ENCODE measurements around the gene DACH1.

Gene DACH1

GRCh38 chr13:71492346-71492871 is 374.6 kb downstream of the DACH1 start:
- H2BK5ac ChIP-seq (ENCODE audit: low read depth, low read length, poor library complexity): no peak overlapping the region
- H4K91ac ChIP-seq (ENCODE audit: low read depth, low read length): no peak overlapping the region
- H3K9me3 ChIP-seq (ENCODE audit: insufficient read depth, low read depth, low read length): no peaks in the 10 kb centered on the region
- H4K12ac ChIP-seq (ENCODE audit: low read depth, low read length): no peak overlapping the region
- H2BK120ac ChIP-seq (ENCODE audit: insufficient read depth, low read length, poor library complexity): no peak overlapping the region
- H3K4ac ChIP-seq (ENCODE audit: low read depth, low read length): no peak overlapping the region
- no peaks in the 10 kb centered on the region for H3K79me1 ChIP-seq (ENCODE audit: low read length)
- no peak overlapping the region for H2AFZ ChIP-seq (ENCODE audit: insufficient read depth, low read length, poor library complexity)
- H3K79me2 ChIP-seq (ENCODE audit: control insufficient read depth, insufficient read depth, low read length, poor library complexity): no peaks in the 10 kb centered on the region
- no peaks in the 10 kb centered on the region for H3K4me1 ChIP-seq (ENCODE audit: control insufficient read depth in 1 of 2, insufficient read depth in 2 of 2, low read length in 2 of 2)
- H4K8ac ChIP-seq (ENCODE audit: low read depth, low read length): no peak overlapping the region
- H3K27me3 ChIP-seq (ENCODE audit: insufficient read depth, low read length): no peaks in the 10 kb centered on the region
- no peak overlapping the region for H3K4me2 ChIP-seq (ENCODE audit: low read length)
- H3K4me3 ChIP-seq (ENCODE audit: low read depth, low read length): no peak overlapping the region
- no peak overlapping the region for H3K27ac ChIP-seq (ENCODE audit: low read depth, low read length)
- no peak overlapping the region for H3K18ac ChIP-seq (ENCODE audit: low read length)
- no peaks in the 10 kb centered on the region for H3K36me3 ChIP-seq (ENCODE audit: control insufficient read depth in 1 of 2, insufficient read depth in 2 of 2, low read length in 2 of 2)
- H2BK12ac ChIP-seq (ENCODE audit: low read length): no peak overlapping the region
- no peak overlapping the region for H3K23ac ChIP-seq (ENCODE audit: low read length)
- H3K9ac ChIP-seq (ENCODE audit: low read length): no peak overlapping the region
- no peak for DNase-seq
- no peak overlapping the region for H2AK5ac ChIP-seq (ENCODE audit: low read length)
- no peak overlapping the region for H3K14ac ChIP-seq (ENCODE audit: low read length)

- Histone ChIP-seq H3K9ac (ENCODE audit: low read length) (no peak overlapping the region), H3K9me3 (ENCODE audit: insufficient read depth, low read depth, low read length) (no peaks in the 10 kb centered on the region), H4K8ac (ENCODE audit: low read depth, low read length) (no peak overlapping the region), H2AFZ (ENCODE audit: insufficient read depth, low read length, poor library complexity) (no peak overlapping the region), H3K4me2 (ENCODE audit: low read length) (no peak overlapping the region), H3K27me3 (ENCODE audit: insufficient read depth, low read length) (no peaks in the 10 kb centered on the region), H3K23ac (ENCODE audit: low read length) (no peak overlapping the region), H3K4me1 (ENCODE audit: control insufficient read depth in 1 of 2, insufficient read depth in 2 of 2, low read length in 2 of 2) (no peaks in the 10 kb centered on the region), H2BK120ac (ENCODE audit: insufficient read depth, low read length, poor library complexity) (no peak overlapping the region), H3K18ac (ENCODE audit: low read length) (no peak overlapping the region), H3K36me3 (ENCODE audit: control insufficient read depth in 1 of 2, insufficient read depth in 2 of 2, low read length in 2 of 2) (no peaks in the 10 kb centered on the region), H3K4me3 (ENCODE audit: low read depth, low read length) (no peak overlapping the region), H2AK5ac (ENCODE audit: low read length) (no peak overlapping the region), H3K14ac (ENCODE audit: low read length) (no peak overlapping the region), H3K79me1 (ENCODE audit: low read length) (no peaks in the 10 kb centered on the region), H3K79me2 (ENCODE audit: control insufficient read depth, insufficient read depth, low read length, poor library complexity) (no peaks in the 10 kb centered on the region), H2BK12ac (ENCODE audit: low read length) (no peak overlapping the region), H4K12ac (ENCODE audit: low read depth, low read length) (no peak overlapping the region), H2BK5ac (ENCODE audit: low read depth, low read length, poor library complexity) (no peak overlapping the region), H3K27ac (ENCODE audit: low read depth, low read length) (no peak overlapping the region), H3K4ac (ENCODE audit: low read depth, low read length) (no peak overlapping the region), H4K91ac (ENCODE audit: low read depth, low read length) (no peak overlapping the region)
- DNase-seq: no peak
- WGBS (ENCODE audit: extremely low coverage, insufficient coverage, insufficient read length): no CpG with 5 or more reads among the region's 1 CpG
Observed at GRCh38 chr13:71491010-71491409, 376.0 kb downstream of the DACH1 start.

GRCh38 chr13:71489041-71489440 is 378.0 kb downstream of the DACH1 start:
- Histone ChIP-seq H4K12ac (ENCODE audit: low read depth, low read length) (no peak overlapping the region), H3K4me1 (ENCODE audit: control insufficient read depth in 1 of 2, insufficient read depth in 2 of 2, low read length in 2 of 2) (no peaks in the 10 kb centered on the region), H3K4ac (ENCODE audit: low read depth, low read length) (no peak overlapping the region), H2AFZ (ENCODE audit: insufficient read depth, low read length, poor library complexity) (no peak overlapping the region), H3K14ac (ENCODE audit: low read length) (no peak overlapping the region), H3K4me3 (ENCODE audit: low read depth, low read length) (no peak overlapping the region), H2BK12ac (ENCODE audit: low read length) (no peak overlapping the region), H3K27ac (ENCODE audit: low read depth, low read length) (no peak overlapping the region), H4K8ac (ENCODE audit: low read depth, low read length) (no peak overlapping the region), H2BK120ac (ENCODE audit: insufficient read depth, low read length, poor library complexity) (no peak overlapping the region), H2BK5ac (ENCODE audit: low read depth, low read length, poor library complexity) (no peak overlapping the region), H3K79me1 (ENCODE audit: low read length) (no peaks in the 10 kb centered on the region), H3K9me3 (ENCODE audit: insufficient read depth, low read depth, low read length) (no peaks in the 10 kb centered on the region), H3K4me2 (ENCODE audit: low read length) (no peak overlapping the region), H2AK5ac (ENCODE audit: low read length) (no peak overlapping the region), H3K9ac (ENCODE audit: low read length) (no peak overlapping the region), H3K23ac (ENCODE audit: low read length) (no peak overlapping the region), H4K91ac (ENCODE audit: low read depth, low read length) (no peak overlapping the region), H3K27me3 (ENCODE audit: insufficient read depth, low read length) (no peaks in the 10 kb centered on the region), H3K79me2 (ENCODE audit: control insufficient read depth, insufficient read depth, low read length, poor library complexity) (no peaks in the 10 kb centered on the region), H3K36me3 (ENCODE audit: control insufficient read depth in 1 of 2, insufficient read depth in 2 of 2, low read length in 2 of 2) (no peaks in the 10 kb centered on the region), H3K18ac (ENCODE audit: low read length) (no peak overlapping the region)
- no peak for DNase-seq
- no CpG with 5 or more reads among the region's 3 CpGs for WGBS (ENCODE audit: extremely low coverage, insufficient coverage, insufficient read length)

- no peaks in the 10 kb centered on the region for H3K27me3 ChIP-seq (ENCODE audit: insufficient read depth, low read length)
- no peaks in the 10 kb centered on the region for H3K79me1 ChIP-seq (ENCODE audit: low read length)
- H3K14ac ChIP-seq (ENCODE audit: low read length): no peak overlapping the region
- H3K23ac ChIP-seq (ENCODE audit: low read length): no peak overlapping the region
- DNase-seq: no peak
- no peaks in the 10 kb centered on the region for H3K4me1 ChIP-seq (ENCODE audit: control insufficient read depth in 1 of 2, insufficient read depth in 2 of 2, low read length in 2 of 2)
- H3K27ac ChIP-seq (ENCODE audit: low read depth, low read length): no peak overlapping the region
- no peak overlapping the region for H2BK12ac ChIP-seq (ENCODE audit: low read length)
- no peak overlapping the region for H2BK120ac ChIP-seq (ENCODE audit: insufficient read depth, low read length, poor library complexity)
- no peaks in the 10 kb centered on the region for H3K79me2 ChIP-seq (ENCODE audit: control insufficient read depth, insufficient read depth, low read length, poor library complexity)
- WGBS (ENCODE audit: extremely low coverage, insufficient coverage, insufficient read length): no CpG with 5 or more reads among the region's 1 CpG
- no peak overlapping the region for H3K9ac ChIP-seq (ENCODE audit: low read length)
- H3K4me3 ChIP-seq (ENCODE audit: low read depth, low read length): no peak overlapping the region
- no peak overlapping the region for H4K8ac ChIP-seq (ENCODE audit: low read depth, low read length)
- no peak overlapping the region for H2AK5ac ChIP-seq (ENCODE audit: low read length)
- no peak overlapping the region for H3K4ac ChIP-seq (ENCODE audit: low read depth, low read length)
- H3K18ac ChIP-seq (ENCODE audit: low read length): no peak overlapping the region
- H4K91ac ChIP-seq (ENCODE audit: low read depth, low read length): no peak overlapping the region
- H2BK5ac ChIP-seq (ENCODE audit: low read depth, low read length, poor library complexity): no peak overlapping the region
- H2AFZ ChIP-seq (ENCODE audit: insufficient read depth, low read length, poor library complexity): no peak overlapping the region
- no peak overlapping the region for H3K4me2 ChIP-seq (ENCODE audit: low read length)
- H3K9me3 ChIP-seq (ENCODE audit: insufficient read depth, low read depth, low read length): no peaks in the 10 kb centered on the region
- no peak overlapping the region for H4K12ac ChIP-seq (ENCODE audit: low read depth, low read length)
- H3K36me3 ChIP-seq (ENCODE audit: control insufficient read depth in 1 of 2, insufficient read depth in 2 of 2, low read length in 2 of 2): no peaks in the 10 kb centered on the region
Observed at GRCh38 chr13:71488201-71488600, 378.8 kb downstream of the DACH1 start.
